Muscle layer of duodenum (tissue), 2 donors: ENCODE data around the gene SLC38A10.

Experiments
- H3K27ac ChIP-seq: one replicate; pipeline ENCODE4 v1.7.0; 2013; ENCODE audit warnings: mild to moderate bottlenecking, low read length
- H3K27me3 ChIP-seq: one replicate; pipeline ENCODE4 v1.7.0; 2013; ENCODE audit warnings: low read depth, mild to moderate bottlenecking, control low read depth, low read length
- H3K36me3 ChIP-seq, 2 donors: one replicate each; pipeline ENCODE4 v1.7.0; 2013; ENCODE audit warnings: low read length in 2 of 2, control low read depth in 1 of 2, mild to moderate bottlenecking in 1 of 2; ENCODE audit not compliant: insufficient read depth in 2 of 2, control insufficient read depth in 1 of 2
- H3K4me1 ChIP-seq, 2 donors: one replicate each; pipeline ENCODE4 v1.7.0; 2013; ENCODE audit warnings: low read length in 2 of 2, mild to moderate bottlenecking in 2 of 2, control low read depth in 1 of 2, moderate library complexity in 1 of 2; ENCODE audit not compliant: insufficient read depth in 2 of 2, control insufficient read depth in 1 of 2
- H3K4me3 ChIP-seq, 2 donors: one replicate each; pipeline ENCODE4 v1.7.0; 2013; ENCODE audit warnings: low read length in 2 of 2, low read depth in 1 of 2, mild to moderate bottlenecking in 1 of 2
- H3K9me3 ChIP-seq, 2 donors: one replicate each; pipeline ENCODE4 v1.7.0; 2013; ENCODE audit warnings: low read length in 2 of 2, control low read depth in 1 of 2, mild to moderate bottlenecking in 1 of 2; ENCODE audit not compliant: control insufficient read depth in 1 of 2
- donor health status: healthy.

The SLC38A10 gene

DNA sequence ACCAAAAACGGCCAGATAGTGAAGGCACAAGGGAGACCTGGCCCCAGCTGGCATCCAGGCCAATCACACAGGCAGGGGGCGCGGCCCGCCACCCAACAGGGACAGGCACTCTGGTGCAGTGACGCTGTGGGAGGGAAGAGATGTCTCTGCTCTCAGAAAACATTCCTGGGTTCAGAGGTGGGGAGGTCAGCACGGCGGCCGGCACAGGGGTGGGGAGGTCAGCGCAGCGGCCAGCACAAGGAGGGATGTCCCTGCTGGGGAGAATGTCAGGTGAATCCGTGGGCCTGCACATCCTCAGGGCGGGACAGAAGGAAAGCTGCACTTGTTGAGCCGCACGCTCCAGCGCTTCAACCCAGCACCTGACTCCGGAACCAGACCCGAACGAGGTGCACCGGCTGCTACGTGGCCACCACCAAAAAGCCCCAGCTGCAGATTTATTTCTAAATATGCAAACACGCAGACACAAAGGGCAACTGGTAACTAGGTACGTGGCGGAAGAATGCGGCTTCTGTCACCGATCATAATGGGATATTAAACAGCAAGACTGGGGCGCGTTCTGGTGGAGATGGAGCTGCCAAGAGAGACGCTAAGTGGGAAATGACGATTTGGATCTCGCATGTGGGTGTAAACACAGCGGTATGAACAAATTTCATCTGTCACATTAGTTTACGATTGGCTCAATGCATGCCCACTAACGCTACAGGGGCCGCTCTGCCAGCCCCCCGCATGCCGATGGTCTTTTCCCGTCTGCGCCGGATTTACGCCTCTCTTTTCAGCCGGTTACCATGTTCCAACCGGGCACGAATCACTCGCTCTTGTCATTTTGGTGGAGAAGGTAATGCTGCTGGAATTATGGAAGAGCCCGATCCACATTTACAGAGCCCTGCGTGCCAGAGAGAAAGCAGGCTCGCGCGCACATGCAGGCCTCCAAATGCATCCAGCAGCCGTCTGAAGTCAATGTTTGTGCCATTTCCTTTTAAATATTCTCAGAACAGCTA lies 15.5 kb downstream of the SLC38A10 start:
- H3K27me3 ChIP-seq: no peaks in the 10 kb centered on the region
- H3K36me3 ChIP-seq: peaks cover 20 to 40% of the 10 kb centered on the region in 2 donors
- peaks cover 0 to 18% of the 10 kb centered on the region in 2 donors for H3K4me1 ChIP-seq
- no peak overlapping the region for H3K27ac ChIP-seq
- no peaks in the 10 kb centered on the region for H3K9me3 ChIP-seq
- H3K4me3 ChIP-seq: no peak overlapping the region

- Histone ChIP-seq H3K36me3 (peaks cover 20 to 47% of the 10 kb centered on the region in 2 donors), H3K27ac (no peak overlapping the region), H3K4me3 (no peak overlapping the region), H3K27me3 (no peaks in the 10 kb centered on the region), H3K4me1 (peaks cover 0 to 17% of the 10 kb centered on the region in 2 donors), H3K9me3 (no peaks in the 10 kb centered on the region)
These were observed 16.3 kb downstream of the SLC38A10 start for GRCh38 chr17:81278831-81279230.

GRCh38 chr17:81277946-81278693 lies 17.0 kb downstream of the SLC38A10 start:
- no peak overlapping the region for H3K27ac ChIP-seq
- peaks cover 0 to 17% of the 10 kb centered on the region in 2 donors for H3K4me1 ChIP-seq
- no peaks in the 10 kb centered on the region for H3K27me3 ChIP-seq
- H3K36me3 ChIP-seq: peaks cover 26 to 47% of the 10 kb centered on the region in 2 donors
- peak overlapping the region in 1 of 2 donors; percentile 5 for H3K4me3 ChIP-seq
- no peaks in the 10 kb centered on the region for H3K9me3 ChIP-seq

DNA sequence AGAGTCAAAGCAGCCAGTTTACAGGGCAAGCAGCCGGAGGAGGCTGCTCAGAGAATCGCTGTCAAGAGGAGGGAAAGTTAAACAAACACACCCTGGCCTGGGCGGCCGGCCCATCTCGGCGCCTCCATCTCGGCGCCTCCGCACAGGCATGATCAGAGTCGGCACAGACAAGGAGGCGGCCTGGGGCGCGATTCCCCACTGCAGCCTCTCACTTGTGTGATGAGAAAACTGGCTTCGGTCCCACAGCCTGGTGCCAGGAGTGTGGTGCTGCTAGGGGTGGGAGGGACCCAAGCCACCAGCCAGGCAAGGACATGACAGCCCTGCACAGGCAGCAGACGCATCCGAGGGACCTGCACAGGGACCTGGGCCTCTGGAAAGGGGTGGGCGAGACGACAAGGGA lies 17.7 kb downstream of the SLC38A10 start:
- Histone ChIP-seq H3K4me3 (peak overlapping the region in 1 of 2 donors; percentile 5), H3K36me3 (peaks cover 33 to 49% of the 10 kb centered on the region in 2 donors), H3K27me3 (no peaks in the 10 kb centered on the region), H3K9me3 (no peaks in the 10 kb centered on the region), H3K4me1 (peaks cover 0 to 17% of the 10 kb centered on the region in 2 donors), H3K27ac (no peak overlapping the region)

DNA sequence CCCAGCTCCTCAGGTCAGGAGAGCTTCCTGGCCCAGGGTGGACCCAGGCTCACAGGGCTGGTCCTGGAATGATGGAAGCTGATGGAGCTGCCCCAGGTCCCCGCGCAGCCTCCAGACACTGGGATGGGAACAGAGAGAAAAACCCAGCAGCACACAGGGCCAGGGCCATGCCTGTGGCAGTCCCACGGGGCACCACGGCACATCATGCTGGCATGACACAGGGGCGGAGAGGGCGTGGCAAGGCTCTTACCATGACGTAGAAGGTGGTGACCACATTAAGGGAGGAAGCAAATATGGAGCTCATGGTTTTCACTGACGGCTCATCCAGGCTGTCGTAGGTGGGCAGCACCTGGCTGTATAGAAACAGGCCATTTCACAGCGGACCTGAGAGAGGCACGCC lies 18.3 kb downstream of the SLC38A10 start:
- H3K27ac ChIP-seq: no peak overlapping the region
- peaks cover 35 to 52% of the 10 kb centered on the region in 2 donors for H3K36me3 ChIP-seq
- peaks cover 0 to 17% of the 10 kb centered on the region in 2 donors for H3K4me1 ChIP-seq
- no peaks in the 10 kb centered on the region for H3K9me3 ChIP-seq
- H3K27me3 ChIP-seq: no peaks in the 10 kb centered on the region
- H3K4me3 ChIP-seq: no peak overlapping the region

- H3K9me3 ChIP-seq: no peaks in the 10 kb centered on the region
- no peak overlapping the region for H3K27ac ChIP-seq
- H3K27me3 ChIP-seq: no peaks in the 10 kb centered on the region
- H3K4me3 ChIP-seq: no peak overlapping the region
- H3K4me1 ChIP-seq: peaks cover 0 to 17% of the 10 kb centered on the region in 2 donors
- H3K36me3 ChIP-seq: peaks cover 34 to 60% of the 10 kb centered on the region in 2 donors
These were observed 20.6 kb downstream of the SLC38A10 start for GRCh38 chr17:81274471-81274855.

DNA sequence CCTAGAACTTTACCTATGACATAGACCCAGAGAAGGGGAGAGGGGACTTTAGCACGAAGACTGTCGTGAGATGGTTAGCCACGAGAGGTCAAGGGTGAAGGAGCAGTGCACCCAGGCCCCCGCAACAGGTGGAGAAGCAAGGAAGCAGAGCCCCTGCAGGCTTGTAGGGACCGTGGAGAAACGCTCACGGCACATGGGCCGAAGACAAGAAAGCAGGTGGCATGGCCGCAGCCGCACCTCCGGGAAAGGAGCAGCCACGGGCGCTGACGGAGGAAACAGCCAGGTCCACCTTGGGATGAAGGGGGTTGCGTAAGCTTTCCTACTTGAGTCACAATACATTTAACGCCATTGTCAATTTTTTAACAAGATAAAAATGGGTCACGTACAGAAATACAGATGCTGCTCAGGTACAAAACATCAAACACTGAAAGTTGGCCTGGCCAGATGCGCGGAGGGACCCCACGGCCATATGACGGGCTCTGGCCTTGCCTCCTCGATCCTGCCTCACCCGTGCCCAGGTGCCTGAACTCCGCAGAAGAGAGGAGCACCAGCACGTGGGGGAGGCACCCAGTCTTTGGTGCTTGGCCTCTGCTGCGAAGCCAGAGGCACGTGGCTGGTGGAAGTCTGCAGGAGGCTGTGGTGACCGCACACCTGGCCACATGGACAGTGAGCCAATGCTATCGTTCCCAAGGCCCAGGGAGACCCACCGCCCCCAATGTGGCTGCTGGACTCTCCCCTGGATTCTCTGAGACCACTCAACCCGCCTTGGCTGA lies 21.2 kb downstream of the SLC38A10 start:
- no peak overlapping the region for H3K27ac ChIP-seq
- H3K9me3 ChIP-seq: no peaks in the 10 kb centered on the region
- H3K4me3 ChIP-seq: no peak overlapping the region
- H3K4me1 ChIP-seq: peaks cover 0 to 14% of the 10 kb centered on the region in 2 donors
- no peaks in the 10 kb centered on the region for H3K27me3 ChIP-seq
- peaks cover 35 to 60% of the 10 kb centered on the region in 2 donors for H3K36me3 ChIP-seq

- no peaks in the 10 kb centered on the region for H3K27me3 ChIP-seq
- peaks cover 0 to 7% of the 10 kb centered on the region in 2 donors for H3K4me1 ChIP-seq
- H3K9me3 ChIP-seq: no peaks in the 10 kb centered on the region
- peaks cover 41 to 56% of the 10 kb centered on the region in 2 donors for H3K36me3 ChIP-seq
- no peak overlapping the region for H3K27ac ChIP-seq
- H3K4me3 ChIP-seq: no peak overlapping the region
These were observed 22.5 kb downstream of the SLC38A10 start for GRCh38 chr17:81272616-81273015.

DNA sequence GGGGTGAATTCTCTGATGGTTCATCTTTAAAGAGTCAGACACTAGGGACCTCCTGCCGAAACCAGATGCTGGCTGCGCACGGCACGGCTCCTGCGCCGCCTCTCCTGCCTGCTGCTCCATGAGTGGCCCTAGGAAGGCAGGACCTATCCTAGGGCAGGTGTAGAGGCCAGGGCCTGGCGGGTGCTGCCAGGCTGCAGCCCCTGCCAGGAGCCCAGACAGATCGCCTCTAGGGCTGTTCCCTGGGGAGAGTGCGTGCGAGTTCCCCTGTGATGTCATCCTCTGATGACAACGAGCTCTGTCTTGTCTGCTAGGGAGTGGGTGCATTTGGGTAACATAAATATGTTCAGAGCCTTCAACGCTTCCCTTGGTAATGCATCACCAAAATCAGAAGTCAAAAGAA lies 23.9 kb downstream of the SLC38A10 start:
- H3K4me3 ChIP-seq: no peak overlapping the region
- H3K27ac ChIP-seq: no peak overlapping the region
- H3K4me1 ChIP-seq: no peaks in the 10 kb centered on the region
- no peaks in the 10 kb centered on the region for H3K9me3 ChIP-seq
- H3K27me3 ChIP-seq: no peaks in the 10 kb centered on the region
- H3K36me3 ChIP-seq: peaks cover 37 to 60% of the 10 kb centered on the region in 2 donors

DNA sequence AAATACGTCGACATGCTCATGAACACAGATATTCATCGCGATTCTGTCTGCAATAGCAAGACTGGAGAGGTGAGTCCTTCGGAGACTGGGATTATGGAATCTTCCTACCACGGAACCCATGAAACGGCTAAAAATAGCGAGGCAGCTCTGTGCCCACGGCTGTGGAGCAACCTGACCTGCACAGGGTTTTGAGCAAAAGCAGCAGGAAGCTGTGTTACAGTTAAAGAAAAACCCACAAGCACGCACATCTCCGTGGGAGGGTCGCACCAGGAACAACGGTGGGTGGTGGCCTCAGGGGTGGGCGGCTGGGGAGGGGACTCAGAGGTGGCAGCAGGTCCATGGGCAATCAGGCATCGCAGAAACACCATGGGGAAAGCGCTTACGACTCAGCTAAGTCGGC lies 24.8 kb downstream of the SLC38A10 start:
- Histone ChIP-seq H3K27ac (no peak overlapping the region), H3K9me3 (no peaks in the 10 kb centered on the region), H3K4me3 (no peak overlapping the region), H3K36me3 (peaks cover 38 to 61% of the 10 kb centered on the region in 2 donors), H3K4me1 (no peaks in the 10 kb centered on the region), H3K27me3 (no peaks in the 10 kb centered on the region)
